ENCODE measurements around the gene OSTM1. TPM values are rescaled to one million over a fixed set of nuclear protein-coding genes. Genes with fewer than 3 reads are reported as not detected.

The OSTM1 gene
- total RNA-seq, 1 experiment from 2014 or later = 20.9 TPM

- H3K79me1 ChIP-seq (ENCODE audit: insufficient read depth, low read depth, low read length, poor library complexity, severe bottlenecking) = no peaks in the 10 kb centered on the region
- no peak for TF ChIP-seq CTCF (conservative IDR thresholded peaks at IDR 0.05)
- no peak overlapping the region for H3K27ac Mint-ChIP-seq
These were observed 68.6 kb downstream of the OSTM1 start for GRCh38 chr6:108005961-108006360.

More at GRCh38 chr6:108005961-108006360, 68.6 kb downstream of the OSTM1 start:
- Histone ChIP-seq H4K20me1 (ENCODE audit: control insufficient read depth, insufficient read depth, insufficient read length) (no peaks in the 10 kb centered on the region), H2BK120ac (ENCODE audit: low read depth, low read length, poor library complexity, severe bottlenecking) (no peak overlapping the region), H3K23me2 (ENCODE audit: insufficient read length, low read depth, low read length, poor library complexity, severe bottlenecking) (no peaks in the 10 kb centered on the region), H3K4ac (ENCODE audit: low read depth, low read length) (no peak overlapping the region), H3K18ac (ENCODE audit: insufficient read length, low read depth, low read length) (no peak overlapping the region), H3K56ac (ENCODE audit: insufficient read length, low read depth, low read length) (no peak overlapping the region), H2BK5ac (ENCODE audit: insufficient read length, low read length) (no peak overlapping the region), H3K9ac (ENCODE audit: extremely low read depth, insufficient read length, low read length) (no peak overlapping the region), H3K27ac (ENCODE audit: insufficient read length, low read depth, low read length) (no peak overlapping the region), H2BK20ac (ENCODE audit: low read depth, low read length, poor library complexity, severe bottlenecking) (no peak overlapping the region), H4K91ac (ENCODE audit: insufficient read length, low read depth, low read length) (no peak overlapping the region), H3K4me2 (ENCODE audit: insufficient read depth, insufficient read length, low read length) (no peak overlapping the region), H2AFZ (ENCODE audit: low read length) (no peak overlapping the region), H4K5ac (ENCODE audit: insufficient read length, low read depth, low read length) (no peak overlapping the region), H2AK5ac (ENCODE audit: insufficient read length, low read length) (no peak overlapping the region), H3K4me1 (ENCODE audit: insufficient read depth, low read length) (no peaks in the 10 kb centered on the region), H4K8ac (replicated peaks; ENCODE audit: insufficient read length, low read depth, low read length) (no peak overlapping the region), H3K23ac (ENCODE audit: insufficient read length, low read depth, low read length) (no peak overlapping the region), H3K79me2 (ENCODE audit: insufficient read depth, low read length) (no peaks in the 10 kb centered on the region), H3T11ph (ENCODE audit: low read length) (no peak overlapping the region), H2BK12ac (ENCODE audit: insufficient read length, low read depth, low read length) (no peak overlapping the region), H3K9me3 (ENCODE audit: control insufficient read depth, low read depth, low read length) (peaks cover 10% of the 10 kb centered on the region), H3K14ac (ENCODE audit: insufficient read depth, low read length) (no peak overlapping the region), H3K27me3 (ENCODE audit: insufficient read depth, low read length) (no peaks in the 10 kb centered on the region), H2BK15ac (ENCODE audit: low read depth, low read length) (no peak overlapping the region)
- peaks cover 10 to 21% (median 13%) of the 10 kb centered on the region in 3 experiments for H3K36me3 Mint-ChIP-seq (ENCODE audit: insufficient read depth in 1 of 3, low read depth in 3 of 3)
- no peak for DNase-seq
- H3K27me3 Mint-ChIP-seq (ENCODE audit: low read depth) = peaks cover 3% of the 10 kb centered on the region; the same call in 1 of the 2 replicates
- peaks cover 7 to 12% of the 10 kb centered on the region in 2 experiments; a peak in 3 of 4 replicates for H3K4me1 Mint-ChIP-seq
- no CpG with 5 or more reads among the region's 3 CpGs for WGBS (ENCODE audit: extremely low coverage, insufficient read length, low lambda C conversion rate)
- H3K4me3 Mint-ChIP-seq = no peak overlapping the region
- H3K9me3 Mint-ChIP-seq = peaks cover 19 to 28% of the 10 kb centered on the region in 2 experiments

Data from H9 (cell line).